Measurements from ENCODE around the gene NDUFC1.
"Not testable (repeated sequence)": the region's sequence is repeated elsewhere in the genome, so short reads cannot be mapped to it uniquely, and the experiment has no call there.

NDUFC1 gene

GRCh38 chr4:139295942-139296299, 6.4 kb downstream of the NDUFC1 start:
- peak in 1 of 2 experiments; percentile 55 for DNase-seq

- peak; percentile 92 to 96 for DNase-seq
Observed at GRCh38 chr4:139295206-139295941, 6.9 kb downstream of the NDUFC1 start.

GRCh38 chr4:139286186-139286698, 16.0 kb downstream of the NDUFC1 start:
- DNase-seq: no peak

- no peak for DNase-seq
Observed at GRCh38 chr4:139282721-139283075, 19.6 kb downstream of the NDUFC1 start.

- DNase-seq: no peak
Observed at GRCh38 chr4:139282065-139282720, 20.1 kb downstream of the NDUFC1 start.

GRCh38 chr4:139279760-139280620, 22.3 kb downstream of the NDUFC1 start, which contains the start of gene MGARP:
Gene MGARP (minus strand): TSS chr4:139280225. CDS start chr4:139280158, 67 bp downstream.
- DNase-seq: no peak

- DNase-seq: no peak
Observed at GRCh38 chr4:139278912-139279759, 23.1 kb downstream of the NDUFC1 start.

GRCh38 chr4:139278485-139278884, 23.8 kb downstream of the NDUFC1 start:
- no peak for DNase-seq

- no peak for DNase-seq
Observed at GRCh38 chr4:139275281-139275735, 27.0 kb downstream of the NDUFC1 start.

GRCh38 chr4:139274790-139275189, 27.5 kb downstream of the NDUFC1 start:
- DNase-seq: no peak

- DNase-seq: no peak
Observed at GRCh38 chr4:139273835-139274234, 28.4 kb downstream of the NDUFC1 start.

GRCh38 chr4:139267301-139267700, 35.0 kb downstream of the NDUFC1 start:
- no peak for DNase-seq

GRCh38 chr4:139266583-139267257, 35.6 kb downstream of the NDUFC1 start:
- peak; percentile 59 to 74 for DNase-seq

- no peak for DNase-seq
Observed at GRCh38 chr4:139266208-139266582, 36.1 kb downstream of the NDUFC1 start.

- no peak for DNase-seq
Observed at GRCh38 chr4:139265654-139266053, 36.6 kb downstream of the NDUFC1 start.

- DNase-seq: no peak
Observed at GRCh38 chr4:139256349-139256748, 45.9 kb downstream of the NDUFC1 start.

- DNase-seq: not testable (repeated sequence)
Observed at GRCh38 chr4:139255581-139255980, 46.7 kb downstream of the NDUFC1 start.

- DNase-seq: no peak
Observed at GRCh38 chr4:139253713-139254112, 48.6 kb downstream of the NDUFC1 start.

- DNase-seq: no peak
Observed at GRCh38 chr4:139253046-139253445, 49.2 kb downstream of the NDUFC1 start.

- DNase-seq: no peak
Observed at GRCh38 chr4:139247700-139248238, 54.5 kb downstream of the NDUFC1 start.

GRCh38 chr4:139247241-139247640, 55.0 kb downstream of the NDUFC1 start:
- DNase-seq: no peak
